ENCODE data around the gene POLR3G. TPM values are rescaled to one million over a fixed set of nuclear protein-coding genes. Genes with fewer than 3 reads are reported as not detected.

The POLR3G gene
- total RNA-seq, 1 experiment from 2014 or later: 73.6 TPM

GRCh38 chr5:90549729-90550275, 75.1 kb downstream of the POLR3G start:
- no peak overlapping the region for H3T11ph ChIP-seq (ENCODE audit: low read length)

More at GRCh38 chr5:90549729-90550275, 75.1 kb downstream of the POLR3G start:
- Histone ChIP-seq H3K4ac (ENCODE audit: low read depth, low read length) (no peak overlapping the region), H2BK5ac (ENCODE audit: insufficient read length, low read length) (no peak overlapping the region), H3K79me1 (ENCODE audit: insufficient read depth, low read depth, low read length, poor library complexity, severe bottlenecking) (no peaks in the 10 kb centered on the region), H3K4me1 (ENCODE audit: insufficient read depth, low read length) (peaks cover 12% of the 10 kb centered on the region), H2BK20ac (ENCODE audit: low read depth, low read length, poor library complexity, severe bottlenecking) (no peak overlapping the region), H3K23me2 (ENCODE audit: insufficient read length, low read depth, low read length, poor library complexity, severe bottlenecking) (no peaks in the 10 kb centered on the region), H4K5ac (ENCODE audit: insufficient read length, low read depth, low read length) (no peak overlapping the region), H2AFZ (ENCODE audit: low read length) (no peak overlapping the region), H4K20me1 (ENCODE audit: control insufficient read depth, insufficient read depth, insufficient read length) (no peaks in the 10 kb centered on the region), H3K23ac (ENCODE audit: insufficient read length, low read depth, low read length) (no peak overlapping the region), H3K4me2 (ENCODE audit: insufficient read depth, insufficient read length, low read length) (no peak overlapping the region), H3K79me2 (ENCODE audit: insufficient read depth, low read length) (no peaks in the 10 kb centered on the region), H2BK15ac (ENCODE audit: low read depth, low read length) (no peak overlapping the region), H3K9ac (ENCODE audit: extremely low read depth, insufficient read length, low read length) (no peak overlapping the region), H4K8ac (replicated peaks; ENCODE audit: insufficient read length, low read depth, low read length) (no peak overlapping the region), H4K91ac (ENCODE audit: insufficient read length, low read depth, low read length) (no peak overlapping the region), H3K14ac (ENCODE audit: insufficient read depth, low read length) (no peak overlapping the region), H2AK5ac (ENCODE audit: insufficient read length, low read length) (no peak overlapping the region), H3K56ac (ENCODE audit: insufficient read length, low read depth, low read length) (no peak overlapping the region), H3K9me3 (ENCODE audit: control insufficient read depth, low read depth, low read length) (no peaks in the 10 kb centered on the region), H3K18ac (ENCODE audit: insufficient read length, low read depth, low read length) (no peak overlapping the region), H3K27me3 (ENCODE audit: insufficient read depth, low read length) (no peaks in the 10 kb centered on the region), H3K27ac (ENCODE audit: insufficient read length, low read depth, low read length) (no peak overlapping the region), H2BK12ac (ENCODE audit: insufficient read length, low read depth, low read length) (no peak overlapping the region), H2BK120ac (ENCODE audit: low read depth, low read length, poor library complexity, severe bottlenecking) (no peak overlapping the region)
- Mint-ChIP-seq H3K4me3 (no peak overlapping the region; a peak in 1 of 5 replicates), H3K4me1 (peaks cover 43 to 51% of the 10 kb centered on the region in 2 experiments), H3K9me3 (no peaks in the 10 kb centered on the region), H3K27ac (no peak overlapping the region), H3K36me3 (ENCODE audit: insufficient read depth in 1 of 3, low read depth in 3 of 3) (no peaks in the 10 kb centered on the region; a peak in 2 of 7 replicates), H3K27me3 (ENCODE audit: low read depth) (0 out of 2 replicates have a peak, but pooled peaks cover 2% of the 10 kb centered on the region)
- TF ChIP-seq CTCF (conservative IDR thresholded peaks at IDR 0.05): no peak
- no peak for DNase-seq
- WGBS (ENCODE audit: extremely low coverage, insufficient read length, low lambda C conversion rate): no CpG with 5 or more reads among the region's 2 CpGs
